Measurements from ENCODE around the gene HOGA1. TPM values are rescaled to one million over a fixed set of nuclear protein-coding genes. Genes with fewer than 3 reads are reported as not detected.
"Not testable (repeated sequence)": the region's sequence is repeated elsewhere in the genome, so short reads cannot be mapped to it uniquely, and the experiment has no call there.

HOGA1 gene
- total and polyA plus RNA-seq, 2 of the 13 experiments (the other 11 are each of a cell fraction or from before 2014, with no cell fraction given): 7.6 to 19.5 TPM

GRCh38 chr10:97639090-97639489 is 54.9 kb downstream of the HOGA1 start:
- BruUV-seq (replicated peaks); DNase-seq (ENCODE audit: low spot score); H4K20me1 ChIP-seq (ENCODE audit: insufficient read depth, low read length); intact Hi-C loops (cut with micrococcal nuclease; ENCODE audit: unreplicated experiment); H3K9ac ChIP-seq (ENCODE audit: insufficient read depth, low read depth, low read length); ATAC-seq; H3K79me2 ChIP-seq (ENCODE audit: insufficient read depth, low read length); FAIRE-seq; H3K36me3 ChIP-seq (replicated peaks in 1 of 2; ENCODE audit: control insufficient read depth in 1 of 2, insufficient read depth in 2 of 2, low read length in 2 of 2); H3K27ac ChIP-seq (ENCODE audit: extremely low read length, insufficient read depth, low read length); H2AFZ ChIP-seq (ENCODE audit: low read length); H3K4me3 ChIP-seq (replicated peaks in 1 of 3; ENCODE audit: insufficient read depth in 1 of 3, low read depth in 2 of 3, low read length in 3 of 3); H3K4me2 ChIP-seq (ENCODE audit: low read depth, low read length); H3K9me3 ChIP-seq (ENCODE audit: low read length); in situ Hi-C loops (cut with HindIII; ENCODE audit: extremely low pct_ligation_motif_present, low pct_unique_long_range_greater_than_20kb); H3K27me3 ChIP-seq (ENCODE audit: control insufficient read depth in 1 of 2, insufficient read depth in 2 of 2, low read length in 2 of 2); CTCF ChIA-PET (ENCODE audit: low intra/inter-chr PET ratio, low total read pairs); POLR2A ChIA-PET: not testable (repeated sequence)
- H3K4me1 ChIP-seq (ENCODE audit: insufficient read depth, low read length): peaks cover 42% of the 10 kb centered on the region
- WGBS (ENCODE audit: low lambda C conversion rate): 65% methylated on average over 3 of the region's 3 CpGs
- TF ChIP-seq ZNF121 (CRISPR knock-in tag; IDR thresholded peaks at IDR 0.05): peak; percentile 63

- H3K9ac ChIP-seq (ENCODE audit: insufficient read depth, low read depth, low read length): peak within 1 kb of the TSS; percentile 70
- no peak within 1 kb of the TSS for H2AFZ ChIP-seq (ENCODE audit: low read length)
- intact Hi-C loops (cut with micrococcal nuclease; ENCODE audit: unreplicated experiment): no loop called here
- under 1% methylated on average over 12 of the region's 54 CpGs for WGBS (ENCODE audit: low lambda C conversion rate)
- ChIA-PET CTCF (ENCODE audit: low intra/inter-chr PET ratio, low total read pairs) (no interaction called here), POLR2A (interaction anchor here (0.7 to 2.1 kb wide), 8 partner anchors 8 to 96 kb away, joined by 3 to 13 read pairs (median 4); partner anchors contain the start of genes ANKRD2, AVPI1, HOGA1 and ZFYVE27)
- H3K4me3 ChIP-seq (replicated peaks in 1 of 3; ENCODE audit: insufficient read depth in 1 of 3, low read depth in 2 of 3, low read length in 3 of 3): peak within 1 kb of the TSS; percentile 81 to 91 (median 89)
- H3K36me3 ChIP-seq (replicated peaks in 1 of 2; ENCODE audit: control insufficient read depth in 1 of 2, insufficient read depth in 2 of 2, low read length in 2 of 2): peaks cover 2 to 8% of the 10 kb centered on the region in 2 experiments; a peak in 3 of 5 replicates
- peaks cover 34% of the 10 kb centered on the region for H3K4me1 ChIP-seq (ENCODE audit: insufficient read depth, low read length)
- no peaks in the 10 kb centered on the region for H3K27me3 ChIP-seq (ENCODE audit: control insufficient read depth in 1 of 2, insufficient read depth in 2 of 2, low read length in 2 of 2)
- peaks cover 5% of the 10 kb centered on the region for H3K79me2 ChIP-seq (ENCODE audit: insufficient read depth, low read length)
- peak within 1 kb of the TSS; percentile 52 for H3K27ac ChIP-seq (ENCODE audit: extremely low read length, insufficient read depth, low read length)
- in situ Hi-C loops (cut with HindIII; ENCODE audit: extremely low pct_ligation_motif_present, low pct_unique_long_range_greater_than_20kb): no loop called here
- FAIRE-seq (peak; percentile 97), ATAC-seq (peak; percentile 99), DNase-seq (ENCODE audit: low spot score) (peak; percentile 98)
- H3K9me3 ChIP-seq (ENCODE audit: low read length): no peaks in the 10 kb centered on the region
- BruUV-seq (replicated peaks): no TSS peak
- no peaks in the 10 kb centered on the region for H4K20me1 ChIP-seq (ENCODE audit: insufficient read depth, low read length)
- peak within 1 kb of the TSS; percentile 85 for H3K4me2 ChIP-seq (ENCODE audit: low read depth, low read length)
- TF ChIP-seq ZFP36L2 (CRISPR knock-in tag; IDR thresholded peaks at IDR 0.05) (no peak), MEIS2 (CRISPR knock-in tag; IDR thresholded peaks at IDR 0.05) (peak; percentile 19; the same call in 1 of the 2 replicates), SRF (IDR thresholded peaks at IDR 0.05; ENCODE audit: low read depth, low read length) (no peak), SP4 (CRISPR knock-in tag; IDR thresholded peaks at IDR 0.05) (peak; percentile 80), SPEN (CRISPR knock-in tag; IDR thresholded peaks at IDR 0.05; ENCODE audit: low read depth) (0 out of 2 replicates have a peak, but pooled peaks have one; percentile 38), HNRNPL (IDR thresholded peaks at IDR 0.05; ENCODE audit: low read depth, low read length) (no peak), IRF1 (CRISPR knock-in tag; IDR thresholded peaks at IDR 0.05; ENCODE audit: low read depth) (no peak), CHD4 (IDR thresholded peaks at IDR 0.05; ENCODE audit: borderline replicate concordance, low read length) (peak; percentile 46; the same call in 1 of the 2 replicates), ZNF788 (CRISPR knock-in tag; IDR thresholded peaks at IDR 0.05; ENCODE audit: borderline replicate concordance) (no peak; the same call in 1 of the 2 replicates), EHMT2 (IDR thresholded peaks at IDR 0.05; ENCODE audit: borderline replicate concordance, low read depth, low read length) (no peak), RBM39 (IDR thresholded peaks at IDR 0.05; ENCODE audit: low read depth, low read length, poor library complexity, severe bottlenecking) (no peak), ZBTB20 (CRISPR knock-in tag; IDR thresholded peaks at IDR 0.05; ENCODE audit: borderline replicate concordance, low read depth) (no peak), ZNF3 (CRISPR knock-in tag; IDR thresholded peaks at IDR 0.05) (peak; percentile 99), ZNF30 (CRISPR knock-in tag; IDR thresholded peaks at IDR 0.05) (no peak)
- TF ChIP-seq, protein P1, sequence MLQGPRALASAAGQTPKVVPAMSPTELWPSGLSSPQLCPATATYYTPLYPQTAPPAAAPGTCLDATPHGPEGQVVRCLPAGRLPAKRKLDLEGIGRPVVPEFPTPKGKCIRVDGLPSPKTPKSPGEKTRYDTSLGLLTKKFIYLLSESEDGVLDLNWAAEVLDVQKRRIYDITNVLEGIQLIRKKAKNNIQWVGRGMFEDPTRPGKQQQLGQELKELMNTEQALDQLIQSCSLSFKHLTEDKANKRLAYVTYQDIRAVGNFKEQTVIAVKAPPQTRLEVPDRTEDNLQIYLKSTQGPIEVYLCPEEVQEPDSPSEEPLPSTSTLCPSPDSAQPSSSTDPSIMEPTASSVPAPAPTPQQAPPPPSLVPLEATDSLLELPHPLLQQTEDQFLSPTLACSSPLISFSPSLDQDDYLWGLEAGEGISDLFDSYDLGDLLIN (CRISPR knock-in tag; IDR thresholded peaks at IDR 0.05; ENCODE audit: borderline replicate concordance): no peak
Measured at GRCh38 chr10:97640174-97640867, 56.1 kb downstream of the HOGA1 start, which contains the start of gene PI4K2A. Gene PI4K2A, plus strand, starts transcription at chr10:97640671. Its CDS starts 72 bp downstream, at chr10:97640743.

Data from HepG2 (cell line).